Activated B cell treated with CpG ODN at 0.5 μM for 24 hours (primary cell): ENCODE data around the gene TCF7L1. TPM values are rescaled to one million over a fixed set of nuclear protein-coding genes. Genes with fewer than 3 reads are reported as not detected.

ENCODE experiments used
- ATAC-seq: fragments of 200-7000 bp; cut with Tn5 transposase; one replicate; pipeline ENCODE4 v1.10.0; 2021; ENCODE audit warnings: low read depth, mild to moderate bottlenecking, moderate library complexity
- CTCF ChIA-PET: fragments of 350-600 bp; sonication (Branson Sonifier 250); formaldehyde crosslinking; loops from one replicate; lab custom pipeline; 2021; ENCODE audit warnings: antibody characterized with exemption; lab: Charles Lee
- POLR2A ChIA-PET: fragments of 350-600 bp; sonication (Branson Sonifier 250); formaldehyde crosslinking; loops from one replicate; lab custom pipeline; 2021; ENCODE audit warnings: antibody characterized with exemption; lab: Charles Lee
- DNase-seq: peaks from one replicate; pipeline ENCODE4 v3.0.0; 2022
- H3K27ac Mint-ChIP-seq: one replicate; pipeline ENCODE4 v1.8.0; 2020; ENCODE audit warnings: mixed read lengths
- H3K27me3 Mint-ChIP-seq: one replicate; pipeline ENCODE4 v1.8.0; 2021; ENCODE audit warnings: mixed read lengths
- H3K36me3 Mint-ChIP-seq: one replicate; pipeline ENCODE4 v1.8.0; 2021; ENCODE audit warnings: low read depth, mixed read lengths
- H3K4me1 Mint-ChIP-seq: one replicate; pipeline ENCODE4 v1.8.0; 2021; ENCODE audit warnings: mixed read lengths
- H3K4me3 Mint-ChIP-seq: one replicate; pipeline ENCODE4 v1.8.0; 2020; ENCODE audit warnings: mild to moderate bottlenecking, mixed read lengths
- H3K9me3 Mint-ChIP-seq: one replicate; pipeline ENCODE4 v1.8.0; 2020; ENCODE audit warnings: mixed read lengths
- CTCF ChIP-seq: fragments of 200-600 bp; IDR thresholded peaks from one replicate; pipeline ENCODE4 v1.8.0; 2022; ENCODE audit warnings: antibody characterized with exemption, mild to moderate bottlenecking
- intact Hi-C: fragments of 100-400 bp; cut with micrococcal nuclease; formaldehyde crosslinking; loops from one replicate; pipeline ENCODE4 v1.15.1; 2024
- total RNA-seq: library from RNA; stranded (reverse); gene quantifications from 2 replicates; pipeline ENCODE4 v1.2.3, GENCODE V29; 2022

Gene TCF7L1
- total RNA-seq, 1 donor from 2014 or later, result 0.07 TPM

- intact Hi-C loops, result no loop called here
- no peak for TF ChIP-seq CTCF
- CTCF ChIA-PET, result no interaction called here
- no peak overlapping the region for H3K4me3 Mint-ChIP-seq
- DNase-seq (no peak), ATAC-seq (no peak)
- H3K27ac Mint-ChIP-seq, result no peak overlapping the region
- H3K4me1 Mint-ChIP-seq, result no peaks in the 10 kb centered on the region
- H3K27me3 Mint-ChIP-seq, result peaks cover 6% of the 10 kb centered on the region
- H3K9me3 Mint-ChIP-seq, result no peaks in the 10 kb centered on the region
- H3K36me3 Mint-ChIP-seq, result no peaks in the 10 kb centered on the region
- POLR2A ChIA-PET, result no interaction called here
Observed at GRCh38 chr2:85189606-85190270, 56.5 kb downstream of the TCF7L1 start.

GRCh38 chr2:85191157-85191556, 58.0 kb downstream of the TCF7L1 start:
- TF ChIP-seq CTCF, result no peak
- intact Hi-C loops, result no loop called here
- no peak overlapping the region for H3K27ac Mint-ChIP-seq
- H3K9me3 Mint-ChIP-seq, result no peaks in the 10 kb centered on the region
- H3K27me3 Mint-ChIP-seq, result peaks cover 6% of the 10 kb centered on the region
- ATAC-seq (no peak), DNase-seq (no peak)
- H3K4me3 Mint-ChIP-seq, result no peak overlapping the region
- ChIA-PET POLR2A (no interaction called here), CTCF (interaction anchor here (0.6 kb wide), 1 partner anchor 49 kb away, joined by 3 read pairs; no protein-coding TSS in a partner anchor)
- H3K36me3 Mint-ChIP-seq, result no peaks in the 10 kb centered on the region
- no peaks in the 10 kb centered on the region for H3K4me1 Mint-ChIP-seq

GRCh38 chr2:85194780-85195480, 61.7 kb downstream of the TCF7L1 start:
- no peaks in the 10 kb centered on the region for H3K36me3 Mint-ChIP-seq
- H3K9me3 Mint-ChIP-seq, result no peaks in the 10 kb centered on the region
- H3K4me1 Mint-ChIP-seq, result no peaks in the 10 kb centered on the region
- H3K27me3 Mint-ChIP-seq, result peaks cover 5% of the 10 kb centered on the region
- ChIA-PET POLR2A (no interaction called here), CTCF (no interaction called here)
- no peak for DNase-seq
- H3K27ac Mint-ChIP-seq, result no peak overlapping the region
- intact Hi-C loops, result no loop called here
- ATAC-seq, result no peak
- no peak overlapping the region for H3K4me3 Mint-ChIP-seq
- no peak for TF ChIP-seq CTCF

- H3K27ac Mint-ChIP-seq, result no peak overlapping the region
- H3K4me1 Mint-ChIP-seq, result no peaks in the 10 kb centered on the region
- H3K4me3 Mint-ChIP-seq, result no peak overlapping the region
- TF ChIP-seq CTCF, result no peak
- POLR2A ChIA-PET, result no interaction called here
- DNase-seq (no peak), ATAC-seq (no peak)
- intact Hi-C loops, result no loop called here
- H3K9me3 Mint-ChIP-seq, result no peaks in the 10 kb centered on the region
- CTCF ChIA-PET, result no interaction called here
- H3K27me3 Mint-ChIP-seq, result peaks cover 5% of the 10 kb centered on the region
- no peaks in the 10 kb centered on the region for H3K36me3 Mint-ChIP-seq
Observed at GRCh38 chr2:85195956-85196355, 62.8 kb downstream of the TCF7L1 start.

GRCh38 chr2:85199698-85200097, 66.5 kb downstream of the TCF7L1 start:
- Mint-ChIP-seq H3K36me3 (no peaks in the 10 kb centered on the region), H3K9me3 (no peaks in the 10 kb centered on the region), H3K4me3 (no peak overlapping the region), H3K27ac (no peak overlapping the region), H3K4me1 (no peaks in the 10 kb centered on the region), H3K27me3 (peaks cover 4% of the 10 kb centered on the region)
- no peak for TF ChIP-seq CTCF
- no peak for DNase-seq
- ChIA-PET POLR2A (no interaction called here), CTCF (no interaction called here)
- intact Hi-C loops, result no loop called here
- no peak for ATAC-seq
